DND-41 (cell line): Measurements from ENCODE around the gene FBXW12.
A peak's percentile ranks its signal among the peaks of the same experiment; 100 is the strongest.

Experiments used
- ATAC-seq: fragments of 200-7000 bp; cut with Tn5 transposase; 3 replicates; pipeline ENCODE4 v1.9.1; 2021; ENCODE audit warnings: low read depth; ENCODE audit not compliant: insufficient read depth
- DNase-seq: peaks from one replicate; pipeline ENCODE4 v3.0.0-alpha.2; 2020
- H2AFZ ChIP-seq: 2 replicates; pipeline ENCODE4 v1.6.0; 2012; ENCODE audit warnings: low read depth, low read length
- H3K27ac ChIP-seq: 2 replicates; pipeline ENCODE4 v1.5.1; 2012; ENCODE audit warnings: low read length, inconsistent platforms
- H3K27me3 ChIP-seq: fragments of 200-600 bp; sonication (generic); 2 replicates; pipeline ENCODE4 v1.6.0; 2012; ENCODE audit warnings: low read length, mild to moderate bottlenecking, inconsistent platforms; ENCODE audit not compliant: insufficient read depth, poor library complexity
- H3K36me3 ChIP-seq: 2 replicates; pipeline ENCODE4 v1.5.1; 2012; ENCODE audit warnings: low read length, inconsistent platforms; ENCODE audit not compliant: insufficient read depth
- H3K4me1 ChIP-seq: 2 replicates; pipeline ENCODE4 v1.5.1; 2012; ENCODE audit warnings: mild to moderate bottlenecking, low read length; ENCODE audit not compliant: insufficient read depth
- H3K4me2 ChIP-seq: 2 replicates; pipeline ENCODE4 v1.6.0; 2012; ENCODE audit warnings: mild to moderate bottlenecking, moderate library complexity, low read length, inconsistent platforms; ENCODE audit not compliant: insufficient read depth
- H3K4me3 ChIP-seq, 2 experiments: fragments of 200-600 bp in 1 of 2; shearing (Covaris generic) in 1 of 2; 2 replicates each; pipeline ENCODE4 v1.5.1; 2012 to 2016; ENCODE audit warnings: inconsistent platforms in 2 of 2, low read length in 2 of 2, mild to moderate bottlenecking in 2 of 2, low read depth in 1 of 2, moderate library complexity in 1 of 2
- H3K79me2 ChIP-seq: 2 replicates; pipeline ENCODE4 v1.6.0; 2012; ENCODE audit warnings: low read length, inconsistent platforms; ENCODE audit not compliant: insufficient read depth
- H3K9ac ChIP-seq: 2 replicates; pipeline ENCODE4 v1.6.0; 2012; ENCODE audit warnings: low read depth, mild to moderate bottlenecking, inconsistent platforms, low read length, moderate library complexity
- H3K9me3 ChIP-seq: 2 replicates; pipeline ENCODE4 v1.5.1; 2012; ENCODE audit warnings: low read length, moderate library complexity, mild to moderate bottlenecking, inconsistent platforms; ENCODE audit not compliant: insufficient read depth, severe bottlenecking
- H4K20me1 ChIP-seq: 2 replicates; pipeline ENCODE4 v1.6.0; 2012; ENCODE audit warnings: low read length; ENCODE audit not compliant: insufficient read depth
- CTCF ChIP-seq: IDR thresholded peaks from 2 replicates; pipeline ENCODE4 v1.5.1; 2012; ENCODE audit warnings: borderline replicate concordance, low read length, moderate library complexity, mild to moderate bottlenecking; ENCODE audit not compliant: poor library complexity, severe bottlenecking; ENCODE audit errors: extremely low read depth
- EZH2 ChIP-seq: IDR thresholded peaks from 3 replicates; pipeline ENCODE4 v1.6.1; 2012; ENCODE audit warnings: borderline replicate concordance, low read depth, mild to moderate bottlenecking, moderate library complexity, low read length, inconsistent platforms; ENCODE audit not compliant: severe bottlenecking

FBXW12 gene

DNA sequence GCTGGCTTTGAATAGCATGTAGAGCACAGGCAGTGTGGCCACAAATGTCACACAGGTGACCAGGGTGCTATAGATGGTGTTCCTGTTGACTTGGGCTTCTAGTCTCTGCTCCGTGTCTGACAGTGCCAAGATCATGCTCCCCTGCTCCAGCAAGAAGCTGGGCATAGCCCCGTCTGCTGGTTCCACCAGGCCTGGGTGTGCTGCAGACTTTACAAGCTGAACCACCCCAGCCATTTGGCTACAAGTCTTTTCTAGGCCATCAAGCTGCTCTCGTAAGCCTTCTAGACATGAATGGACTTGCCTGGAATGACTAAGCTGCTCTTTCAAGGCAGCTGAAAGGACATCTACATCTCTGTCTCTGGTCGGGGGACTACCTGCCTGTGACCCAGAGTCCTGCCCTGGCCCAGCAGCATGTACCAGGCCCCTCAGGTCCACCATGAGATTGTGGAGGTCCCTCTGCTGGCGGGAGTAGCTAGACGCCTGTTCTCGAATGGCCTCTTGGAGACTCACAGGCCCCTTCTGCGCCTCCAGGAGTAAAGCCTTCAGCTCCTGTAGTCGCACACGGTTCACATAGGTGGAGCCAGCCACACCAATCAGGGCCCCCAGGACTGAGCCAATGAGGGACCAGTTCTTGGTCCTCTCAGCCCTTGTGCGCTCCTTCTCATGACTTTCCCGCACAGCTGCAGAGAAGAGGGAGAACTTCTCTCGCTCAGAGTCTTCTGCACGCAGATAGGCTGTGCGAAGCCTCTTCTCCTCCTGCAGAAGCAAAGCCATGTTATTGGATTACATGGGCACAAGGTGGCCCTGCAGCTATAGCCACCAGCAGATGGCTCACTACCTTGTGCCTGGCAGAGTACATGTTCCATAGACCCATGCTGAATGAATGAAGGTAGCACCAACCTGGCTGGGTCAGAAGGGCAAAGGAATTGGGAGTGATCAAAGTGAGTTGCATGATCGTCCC lies 60.7 kb downstream of the FBXW12 start:
- Histone ChIP-seq H3K4me2 (no peak overlapping the region), H3K4me3 (no peak overlapping the region), H3K79me2 (peaks cover 2% of the 10 kb centered on the region; the same call in 1 of the 2 replicates), H3K27ac (no peak overlapping the region), H2AFZ (no peak overlapping the region), H4K20me1 (peaks cover 6% of the 10 kb centered on the region), H3K9ac (no peak overlapping the region), H3K4me1 (peaks cover 36% of the 10 kb centered on the region), H3K27me3 (peaks cover 16% of the 10 kb centered on the region), H3K9me3 (no peaks in the 10 kb centered on the region), H3K36me3 (peaks cover 27% of the 10 kb centered on the region)
- no peak for DNase-seq
- no peak for TF ChIP-seq EZH2
- peak; percentile 36 for TF ChIP-seq CTCF
- ATAC-seq = no peak

DNA sequence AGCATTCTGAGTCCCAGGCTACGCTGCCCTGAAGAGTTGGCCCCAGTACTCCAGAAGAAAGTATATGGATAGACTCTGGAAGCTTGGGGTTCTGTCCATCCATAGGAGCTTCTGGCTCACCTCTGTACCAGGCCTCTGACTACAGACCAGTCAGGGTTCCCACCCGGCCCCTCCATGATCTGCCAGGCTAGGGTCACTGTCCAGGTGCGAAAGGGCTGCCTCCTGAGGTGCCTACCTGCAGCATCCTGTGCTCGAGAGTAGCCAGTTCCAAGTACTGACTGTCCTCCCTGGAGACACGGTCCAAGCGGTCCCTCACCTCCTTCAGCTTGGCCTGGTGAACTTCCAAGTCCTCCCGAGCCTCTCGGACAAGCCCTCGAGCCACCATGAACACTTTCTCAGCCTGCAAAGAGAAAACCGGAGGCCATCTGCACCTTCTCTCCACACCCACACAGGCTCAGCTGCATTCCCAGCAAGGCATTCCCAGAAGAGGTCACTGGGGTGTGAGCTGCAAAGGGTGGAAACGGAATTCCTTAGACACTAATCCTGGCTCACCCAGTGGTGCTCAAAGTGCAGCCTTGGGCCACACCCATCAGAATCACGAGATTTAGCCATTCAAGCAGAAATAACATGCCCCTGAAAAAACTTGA lies 61.6 kb downstream of the FBXW12 start:
- peaks cover 7% of the 10 kb centered on the region for H3K27me3 ChIP-seq
- no peaks in the 10 kb centered on the region for H3K9me3 ChIP-seq
- ATAC-seq (no peak), DNase-seq (no peak)
- no peak overlapping the region for H3K9ac ChIP-seq
- peaks cover 27% of the 10 kb centered on the region for H3K36me3 ChIP-seq
- no peak overlapping the region for H3K27ac ChIP-seq
- no peak for TF ChIP-seq EZH2
- no peak for TF ChIP-seq CTCF
- H3K4me3 ChIP-seq = no peak overlapping the region
- no peak overlapping the region for H3K4me2 ChIP-seq
- H2AFZ ChIP-seq = no peak overlapping the region
- peaks cover 2% of the 10 kb centered on the region for H3K79me2 ChIP-seq
- peaks cover 30% of the 10 kb centered on the region for H3K4me1 ChIP-seq
- 0 out of 2 replicates have a peak, but pooled peaks cover 3% of the 10 kb centered on the region for H4K20me1 ChIP-seq

- H2AFZ ChIP-seq = no peak overlapping the region
- TF ChIP-seq CTCF (no peak), EZH2 (no peak)
- no peak overlapping the region for H3K4me2 ChIP-seq
Observed at GRCh38 chr3:48434591-48435222, 62.7 kb downstream of the FBXW12 start.

More at GRCh38 chr3:48434591-48435222, 62.7 kb downstream of the FBXW12 start:
- DNase-seq (no peak), ATAC-seq (no peak)
- Histone ChIP-seq H3K27ac (no peak overlapping the region), H3K9me3 (no peaks in the 10 kb centered on the region), H3K4me3 (no peak overlapping the region), H3K9ac (no peak overlapping the region), H3K27me3 (no peaks in the 10 kb centered on the region), H4K20me1 (0 out of 2 replicates have a peak, but pooled peaks cover 3% of the 10 kb centered on the region), H3K4me1 (peaks cover 31% of the 10 kb centered on the region), H3K36me3 (peaks cover 27% of the 10 kb centered on the region), H3K79me2 (peaks cover 12% of the 10 kb centered on the region)
